Endothelial cell of umbilical vein (primary cell): ENCODE measurements around the gene ARID5A. TPM values are rescaled to one million over a fixed set of nuclear protein-coding genes. Genes with fewer than 3 reads are reported as not detected.

Experiments
- BruUV-seq: library from RNA; stranded (reverse); fragments of 400-500 nt; replicated peaks from 2 replicates; lab custom pipeline; 2021; lab: Mats Ljungman, UMichigan
- CTCF ChIA-PET: fragments of 300-600, 350-600 bp; sonication (Branson Sonifier 250); formaldehyde crosslinking; loops from one replicate; lab custom pipeline; 2021; ENCODE audit warnings: antibody characterized with exemption, inconsistent platforms; lab: Charles Lee
- POLR2A ChIA-PET: fragments of 300-600, 350-600 bp; sonication (Branson Sonifier 250); formaldehyde crosslinking; loops from one replicate; lab custom pipeline; 2021; ENCODE audit warnings: antibody characterized with exemption, inconsistent platforms; lab: Charles Lee
- DNase-seq: peaks from one replicate; pipeline ENCODE4 v3.0.0-alpha.2; 2011; ENCODE audit warnings: low read depth, low spot score
- FAIRE-seq: peaks from 2 replicates; lab custom pipeline; 2011; peaks lifted over from hg19 to GRCh38; lab: Jason Lieb, UNC
- H2AFZ ChIP-seq: 2 replicates; pipeline ENCODE4 v1.6.0; 2012; ENCODE audit warnings: low read depth, low read length, control low read depth, inconsistent platforms
- H3K27ac ChIP-seq: 2 replicates; pipeline ENCODE4 v1.5.1; 2011; ENCODE audit warnings: low read depth, mild to moderate bottlenecking, control low read depth, low read length, moderate library complexity; ENCODE audit not compliant: insufficient read depth
- H3K27me3 ChIP-seq, 2 experiments: 2 replicates each; pipeline versions ENCODE4 v1.6.0 to v1.6.1; 2011; ENCODE audit warnings: low read length in 2 of 2, mixed read lengths in 1 of 2; ENCODE audit not compliant: control insufficient read depth in 2 of 2, insufficient read depth in 2 of 2
- H3K36me3 ChIP-seq, 2 experiments: 2 replicates in 1 of 2; 3 replicates in 1 of 2; pipeline ENCODE4 v1.5.1; 2011; ENCODE audit warnings: low read length in 2 of 2, mild to moderate bottlenecking in 1 of 2, moderate library complexity in 1 of 2; ENCODE audit not compliant: control insufficient read depth in 2 of 2, insufficient read depth in 2 of 2; ENCODE audit errors: extremely low read depth in 1 of 2
- H3K4me1 ChIP-seq: 3 replicates; pipeline ENCODE4 v1.5.1; 2011; ENCODE audit warnings: mild to moderate bottlenecking, low read length; ENCODE audit not compliant: control insufficient read depth, insufficient read depth; ENCODE audit errors: extremely low read depth
- H3K4me2 ChIP-seq: 2 replicates; pipeline ENCODE4 v1.6.1; 2011; ENCODE audit warnings: low read length, control low read depth, mixed read lengths; ENCODE audit not compliant: insufficient read depth
- H3K4me3 ChIP-seq, 3 experiments: fragments of 200-600 bp in 1 of 3; sonication (generic), shearing (Covaris generic) in 1 of 3; replicated peaks in 1 of 3; 2 replicates each; pipeline ENCODE4 v1.5.1; 2011 to 2016; ENCODE audit warnings: control low read depth in 3 of 3, low read length in 3 of 3, mild to moderate bottlenecking in 2 of 3, inconsistent platforms in 1 of 3, low read depth in 1 of 3, moderate library complexity in 1 of 3; ENCODE audit not compliant: insufficient read depth in 1 of 3
- H3K79me2 ChIP-seq: 2 replicates; pipeline ENCODE4 v1.6.0; 2012; ENCODE audit warnings: low read length, inconsistent platforms; ENCODE audit not compliant: control insufficient read depth, insufficient read depth
- H3K9ac ChIP-seq: replicated peaks from 2 replicates; pipeline ENCODE3; 2011; ENCODE audit warnings: low read length, control low read depth; ENCODE audit not compliant: insufficient read depth; ENCODE audit errors: extremely low read depth
- H3K9me1 ChIP-seq: replicated peaks from 3 replicates; pipeline ENCODE4 v1.6.0; 2011; ENCODE audit warnings: mild to moderate bottlenecking, low read length; ENCODE audit not compliant: control insufficient read depth, insufficient read depth; ENCODE audit errors: extremely low read depth
- H3K9me3 ChIP-seq: replicated peaks from 2 replicates; pipeline ENCODE4 v1.5.1; 2012; ENCODE audit warnings: low read length, inconsistent platforms; ENCODE audit not compliant: control insufficient read depth, insufficient read depth
- H4K20me1 ChIP-seq: replicated peaks from 2 replicates; pipeline ENCODE3; 2011; ENCODE audit warnings: mild to moderate bottlenecking, low read length; ENCODE audit not compliant: control insufficient read depth, insufficient read depth; ENCODE audit errors: extremely low read depth
- EZH2 ChIP-seq: IDR thresholded peaks from 2 replicates; pipeline ENCODE4 v1.6.1; 2012; ENCODE audit warnings: borderline replicate concordance, low read depth, mild to moderate bottlenecking, moderate library complexity, low read length, inconsistent platforms; ENCODE audit not compliant: severe bottlenecking
- FOS ChIP-seq: IDR thresholded peaks from 2 replicates; pipeline ENCODE4 v1.6.1; 2011; ENCODE audit warnings: mild to moderate bottlenecking, low read length, moderate library complexity, borderline replicate concordance; ENCODE audit not compliant: insufficient read depth
- GATA2 ChIP-seq: IDR thresholded peaks from 2 replicates; pipeline ENCODE4 v1.7.0; 2011; ENCODE audit warnings: low read depth, mild to moderate bottlenecking, moderate library complexity, mixed read lengths, low read length; ENCODE audit not compliant: insufficient read length, insufficient read depth
- JUN ChIP-seq: IDR thresholded peaks from 2 replicates; pipeline ENCODE4 v1.6.1; 2011; ENCODE audit warnings: borderline replicate concordance, low read depth; ENCODE audit not compliant: insufficient read length, insufficient read depth
- MYC ChIP-seq: IDR thresholded peaks from one replicate; pipeline ENCODE4 v1.6.1; 2011; ENCODE audit warnings: mild to moderate bottlenecking, low read depth, low read length
- POLR2A ChIP-seq: IDR thresholded peaks from 2 replicates; pipeline ENCODE4 v1.6.1; 2012; ENCODE audit warnings: low read depth, mild to moderate bottlenecking, control low read depth, low read length
- POLR2AphosphoS5 ChIP-seq: IDR thresholded peaks from 2 replicates; pipeline ENCODE4 v1.6.1; 2012; ENCODE audit warnings: low read depth, mild to moderate bottlenecking, control low read depth, low read length, moderate library complexity; ENCODE audit not compliant: insufficient read depth
- dilution Hi-C: fragments of 300-500 bp; cut with MboI; formaldehyde crosslinking; loops from one replicate; pipeline ENCODE4 v1.15.0; 2019; ENCODE audit warnings: low sequenced_read_pairs; ENCODE audit not compliant: extremely low pct_ligation_motif_present
- intact Hi-C: fragments of 100-400 bp; cut with micrococcal nuclease; formaldehyde crosslinking; loops from one replicate; pipeline ENCODE4 v1.10.0; 2022
- polyA plus RNA-seq, 4 experiments: library from polyadenylated mRNA; depleted of rRNA in 3 of 4; stranded (reverse) in 3 of 4; unstranded in 1 of 4; fragments of >200 nt; gene quantifications; 2 replicates each; pipeline versions ENCODE4 v1.2.1 to v1.2.3, GENCODE V29; 2011 to 2012; ENCODE audit warnings: missing spikeins in 1 of 4
- total RNA-seq: library from RNA; stranded (reverse); gene quantifications from 2 replicates; pipeline ENCODE4 v1.2.3, GENCODE V29; 2021
- TF ChIP-seq, protein P1 (sequence below): IDR thresholded peaks from 2 replicates; pipeline ENCODE4 v1.6.1; 2011; ENCODE audit not compliant: insufficient read depth, insufficient read length
- TF ChIP-seq, protein P2 (sequence below), 2 donors: IDR thresholded peaks; 1 replicate in 1 of 2; 2 replicates in 1 of 2; pipeline ENCODE4 v1.5.1; 2011; ENCODE audit warnings: low read length in 2 of 2, mild to moderate bottlenecking in 2 of 2, moderate library complexity in 2 of 2, control low read depth in 1 of 2, inconsistent platforms in 1 of 2, low read depth in 1 of 2; ENCODE audit not compliant: insufficient read depth in 1 of 2; ENCODE audit errors: extremely low read depth in 1 of 2

The ARID5A gene
- total and polyA plus RNA-seq, 2 donors (not counting 3 experiments of a cell fraction or from before 2014, with no cell fraction given): 18.0 to 24.7 TPM

DNA sequence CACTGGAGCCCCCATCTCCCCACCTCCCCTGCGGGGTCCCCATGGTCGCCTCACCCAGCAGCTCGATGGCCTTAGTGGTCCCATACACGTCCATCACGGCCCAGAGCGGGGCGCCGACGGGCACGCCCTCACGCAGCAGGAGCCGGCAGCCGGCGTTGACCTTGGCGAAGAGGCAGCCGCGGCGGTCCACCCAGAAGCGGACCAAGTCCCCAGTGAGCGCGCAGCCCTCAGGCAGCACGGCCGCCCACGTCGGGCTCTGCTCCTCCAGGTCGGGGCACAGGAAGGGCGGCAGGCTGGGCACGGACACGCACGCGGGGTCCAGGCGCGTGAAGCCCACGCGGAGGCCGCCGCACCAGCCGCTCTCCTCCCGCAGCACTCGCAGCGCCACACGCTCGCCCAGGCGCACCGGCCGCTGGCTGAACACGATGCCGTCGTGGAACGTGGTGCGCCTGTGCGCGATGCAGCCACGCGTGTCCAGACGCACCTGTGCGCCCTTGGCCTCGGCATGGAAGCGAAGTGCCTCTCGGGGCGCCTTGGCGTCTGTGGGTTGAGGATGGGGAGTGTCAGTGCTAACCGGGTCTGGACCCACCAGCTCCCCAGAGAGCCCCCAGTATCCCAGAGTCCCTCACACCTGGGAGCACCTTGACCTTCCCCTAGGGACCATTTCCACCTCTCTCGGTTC is 36.0 kb upstream of the ARID5A start:
- Histone ChIP-seq H3K27me3 (peaks cover 34 to 39% of the 10 kb centered on the region in 2 experiments), H3K4me2 (no peak overlapping the region), H3K9ac (no peak overlapping the region), H4K20me1 (no peaks in the 10 kb centered on the region), H3K79me2 (no peaks in the 10 kb centered on the region), H2AFZ (no peak overlapping the region), H3K9me1 (no peaks in the 10 kb centered on the region), H3K4me1 (no peaks in the 10 kb centered on the region), H3K27ac (no peak overlapping the region), H3K4me3 (no peak overlapping the region), H3K36me3 (no peaks in the 10 kb centered on the region), H3K9me3 (no peaks in the 10 kb centered on the region)
- no TSS peak for BruUV-seq
- dilution Hi-C loops: no loop called here
- POLR2A ChIA-PET: no interaction called here
- FAIRE-seq (no peak), DNase-seq (no peak)
- CTCF ChIA-PET: no interaction called here
- TF ChIP-seq MYC (no peak), EZH2 (peak; percentile 74)
- intact Hi-C loops: loop anchor here (10.0 kb wide), 1 partner anchor 296 kb away; the partner anchor contains the start of gene STARD7

DNA sequence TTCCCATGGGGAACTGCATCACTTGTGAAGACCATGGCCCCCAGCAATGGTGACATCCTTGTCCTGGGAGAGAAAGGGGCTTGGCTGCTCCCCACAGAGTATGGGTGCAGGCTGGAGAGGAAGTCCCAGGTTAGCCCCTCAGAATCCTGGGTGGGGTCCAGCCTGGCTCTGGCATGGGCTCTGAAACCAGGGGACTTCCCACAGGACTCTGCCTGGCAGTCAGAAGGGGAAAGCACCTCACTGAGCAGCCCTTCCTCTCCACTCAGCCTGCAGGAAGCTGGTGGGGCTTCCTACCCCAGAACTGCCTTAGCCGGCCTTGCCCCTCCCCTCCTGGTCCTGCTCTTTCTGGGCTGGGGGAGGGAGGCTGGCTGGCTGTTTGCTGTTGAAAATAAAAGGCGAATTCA is 35.1 kb upstream of the ARID5A start:
- TF ChIP-seq, protein P1, sequence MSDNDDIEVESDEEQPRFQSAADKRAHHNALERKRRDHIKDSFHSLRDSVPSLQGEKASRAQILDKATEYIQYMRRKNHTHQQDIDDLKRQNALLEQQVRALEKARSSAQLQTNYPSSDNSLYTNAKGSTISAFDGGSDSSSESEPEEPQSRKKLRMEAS: no peak
- no peak for TF ChIP-seq POLR2AphosphoS5
- no peak for TF ChIP-seq EZH2
- TF ChIP-seq, protein P2, sequence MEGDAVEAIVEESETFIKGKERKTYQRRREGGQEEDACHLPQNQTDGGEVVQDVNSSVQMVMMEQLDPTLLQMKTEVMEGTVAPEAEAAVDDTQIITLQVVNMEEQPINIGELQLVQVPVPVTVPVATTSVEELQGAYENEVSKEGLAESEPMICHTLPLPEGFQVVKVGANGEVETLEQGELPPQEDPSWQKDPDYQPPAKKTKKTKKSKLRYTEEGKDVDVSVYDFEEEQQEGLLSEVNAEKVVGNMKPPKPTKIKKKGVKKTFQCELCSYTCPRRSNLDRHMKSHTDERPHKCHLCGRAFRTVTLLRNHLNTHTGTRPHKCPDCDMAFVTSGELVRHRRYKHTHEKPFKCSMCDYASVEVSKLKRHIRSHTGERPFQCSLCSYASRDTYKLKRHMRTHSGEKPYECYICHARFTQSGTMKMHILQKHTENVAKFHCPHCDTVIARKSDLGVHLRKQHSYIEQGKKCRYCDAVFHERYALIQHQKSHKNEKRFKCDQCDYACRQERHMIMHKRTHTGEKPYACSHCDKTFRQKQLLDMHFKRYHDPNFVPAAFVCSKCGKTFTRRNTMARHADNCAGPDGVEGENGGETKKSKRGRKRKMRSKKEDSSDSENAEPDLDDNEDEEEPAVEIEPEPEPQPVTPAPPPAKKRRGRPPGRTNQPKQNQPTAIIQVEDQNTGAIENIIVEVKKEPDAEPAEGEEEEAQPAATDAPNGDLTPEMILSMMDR (IDR thresholded peaks at IDR 0.05; ENCODE audit: extremely low read depth in 1 of 2, insufficient read depth in 1 of 2, low read depth in 1 of 2, low read length in 2 of 2): no peak
- TF ChIP-seq GATA2: no peak
- no peak for TF ChIP-seq MYC
- TF ChIP-seq POLR2A: no peak
- TF ChIP-seq JUN: no peak
- TF ChIP-seq FOS: no peak
- Histone ChIP-seq H3K9me3 (no peaks in the 10 kb centered on the region), H3K4me3 (no peak overlapping the region), H3K9ac (no peak overlapping the region), H3K36me3 (no peaks in the 10 kb centered on the region), H3K27ac (no peak overlapping the region), H3K4me2 (no peak overlapping the region), H4K20me1 (no peaks in the 10 kb centered on the region), H3K79me2 (no peaks in the 10 kb centered on the region), H2AFZ (no peak overlapping the region), H3K27me3 (peaks cover 28 to 29% of the 10 kb centered on the region in 2 experiments), H3K4me1 (no peaks in the 10 kb centered on the region), H3K9me1 (no peaks in the 10 kb centered on the region)
- dilution Hi-C loops (no loop called here), intact Hi-C loops (loop anchor here (10.0 kb wide), 1 partner anchor 297 kb away; the partner anchor contains the start of gene STARD7)
- DNase-seq (peak; percentile 22), FAIRE-seq (no peak)
- no TSS peak for BruUV-seq
- ChIA-PET POLR2A (no interaction called here), CTCF (no interaction called here)
